Measurements from ENCODE around the gene RIIAD1.

The RIIAD1 gene

DNA sequence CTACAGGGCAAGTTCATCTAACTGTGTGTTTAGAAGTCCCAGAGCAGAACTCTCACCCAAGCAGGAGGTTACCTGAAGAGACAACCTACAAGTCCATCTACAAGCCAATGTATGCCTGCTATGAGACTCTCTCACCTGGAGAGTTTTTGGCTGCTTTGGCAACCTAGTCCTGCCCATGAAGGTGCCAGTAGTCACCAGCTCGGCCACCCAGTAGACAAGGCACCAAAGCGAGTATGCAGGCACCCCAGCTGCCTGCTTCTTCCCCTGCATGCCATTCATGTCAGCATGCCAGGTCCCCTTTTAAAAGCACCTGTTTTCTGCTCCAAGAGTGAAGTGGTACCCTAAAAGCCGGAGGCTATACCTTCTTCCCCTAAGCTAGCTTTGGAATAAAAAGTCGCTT, 20.2 kb downstream of the RIIAD1 start:
- Histone ChIP-seq H3K36me3 (ENCODE audit: control insufficient read depth, insufficient read depth, low read length) (no peaks in the 10 kb centered on the region), H3K4me3 (replicated peaks; ENCODE audit: low read depth, low read length) (no peak overlapping the region), H3K27me3 (replicated peaks; ENCODE audit: control insufficient read depth, insufficient read depth, low read length) (no peaks in the 10 kb centered on the region)
- DNase-seq (ENCODE audit: extremely low read depth, insufficient read length) = no peak
- TF ChIP-seq, protein P1, sequence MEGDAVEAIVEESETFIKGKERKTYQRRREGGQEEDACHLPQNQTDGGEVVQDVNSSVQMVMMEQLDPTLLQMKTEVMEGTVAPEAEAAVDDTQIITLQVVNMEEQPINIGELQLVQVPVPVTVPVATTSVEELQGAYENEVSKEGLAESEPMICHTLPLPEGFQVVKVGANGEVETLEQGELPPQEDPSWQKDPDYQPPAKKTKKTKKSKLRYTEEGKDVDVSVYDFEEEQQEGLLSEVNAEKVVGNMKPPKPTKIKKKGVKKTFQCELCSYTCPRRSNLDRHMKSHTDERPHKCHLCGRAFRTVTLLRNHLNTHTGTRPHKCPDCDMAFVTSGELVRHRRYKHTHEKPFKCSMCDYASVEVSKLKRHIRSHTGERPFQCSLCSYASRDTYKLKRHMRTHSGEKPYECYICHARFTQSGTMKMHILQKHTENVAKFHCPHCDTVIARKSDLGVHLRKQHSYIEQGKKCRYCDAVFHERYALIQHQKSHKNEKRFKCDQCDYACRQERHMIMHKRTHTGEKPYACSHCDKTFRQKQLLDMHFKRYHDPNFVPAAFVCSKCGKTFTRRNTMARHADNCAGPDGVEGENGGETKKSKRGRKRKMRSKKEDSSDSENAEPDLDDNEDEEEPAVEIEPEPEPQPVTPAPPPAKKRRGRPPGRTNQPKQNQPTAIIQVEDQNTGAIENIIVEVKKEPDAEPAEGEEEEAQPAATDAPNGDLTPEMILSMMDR (IDR thresholded peaks at IDR 0.05; ENCODE audit: insufficient read depth, low read length, poor library complexity, severe bottlenecking) = no peak

DNA sequence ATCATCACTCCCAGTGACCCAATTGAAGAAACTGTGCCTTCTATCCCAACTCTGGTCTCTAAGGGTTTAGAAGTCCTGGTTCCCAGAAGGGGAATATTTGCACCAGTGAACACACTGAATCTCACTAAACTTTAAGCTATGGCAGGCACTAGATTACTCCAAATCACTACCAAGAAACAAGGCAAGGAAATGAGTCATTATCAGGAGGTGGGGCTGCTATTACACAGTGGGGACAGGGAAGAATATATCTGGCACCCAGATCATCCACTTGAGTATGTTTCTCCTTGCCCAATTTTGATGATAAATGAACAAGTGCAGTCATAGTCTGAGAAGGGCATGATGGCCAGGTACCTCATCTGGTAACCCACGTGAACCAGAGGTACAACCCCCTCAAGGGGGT, 35.0 kb downstream of the RIIAD1 start:
- TF ChIP-seq, protein P1 (IDR thresholded peaks at IDR 0.05; ENCODE audit: insufficient read depth, low read length, poor library complexity, severe bottlenecking) = no peak
- no peaks in the 10 kb centered on the region for H3K27me3 ChIP-seq (replicated peaks; ENCODE audit: control insufficient read depth, insufficient read depth, low read length)
- no peak overlapping the region for H3K4me3 ChIP-seq (replicated peaks; ENCODE audit: low read depth, low read length)
- H3K36me3 ChIP-seq (ENCODE audit: control insufficient read depth, insufficient read depth, low read length) = peaks cover 6% of the 10 kb centered on the region
- DNase-seq (ENCODE audit: extremely low read depth, insufficient read length) = no peak

DNA sequence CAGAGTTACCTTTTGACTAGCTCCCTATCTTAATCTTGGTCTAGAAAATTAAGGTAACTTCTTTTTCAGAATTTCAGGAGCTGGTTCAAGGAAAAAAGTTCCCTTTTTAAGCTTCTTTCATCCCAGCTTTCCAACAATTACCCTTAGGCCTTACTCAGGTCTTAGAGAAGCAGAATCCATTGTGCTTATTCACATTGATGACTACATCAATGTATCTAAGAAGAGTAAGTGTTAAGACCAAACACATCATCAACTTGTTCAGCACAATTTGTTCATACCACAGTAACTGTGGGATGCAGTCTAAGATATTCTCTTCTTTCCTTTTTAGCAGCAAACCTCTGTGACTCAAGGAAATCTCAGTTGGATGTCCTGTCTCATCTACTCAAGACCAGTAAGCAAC, 37.9 kb downstream of the RIIAD1 start:
- Histone ChIP-seq H3K27me3 (replicated peaks; ENCODE audit: control insufficient read depth, insufficient read depth, low read length) (no peaks in the 10 kb centered on the region), H3K4me3 (replicated peaks; ENCODE audit: low read depth, low read length) (no peak overlapping the region), H3K36me3 (ENCODE audit: control insufficient read depth, insufficient read depth, low read length) (peaks cover 11% of the 10 kb centered on the region)
- DNase-seq (ENCODE audit: extremely low read depth, insufficient read length) = no peak
- TF ChIP-seq, protein P1 (IDR thresholded peaks at IDR 0.05; ENCODE audit: insufficient read depth, low read length, poor library complexity, severe bottlenecking) = no peak

DNA sequence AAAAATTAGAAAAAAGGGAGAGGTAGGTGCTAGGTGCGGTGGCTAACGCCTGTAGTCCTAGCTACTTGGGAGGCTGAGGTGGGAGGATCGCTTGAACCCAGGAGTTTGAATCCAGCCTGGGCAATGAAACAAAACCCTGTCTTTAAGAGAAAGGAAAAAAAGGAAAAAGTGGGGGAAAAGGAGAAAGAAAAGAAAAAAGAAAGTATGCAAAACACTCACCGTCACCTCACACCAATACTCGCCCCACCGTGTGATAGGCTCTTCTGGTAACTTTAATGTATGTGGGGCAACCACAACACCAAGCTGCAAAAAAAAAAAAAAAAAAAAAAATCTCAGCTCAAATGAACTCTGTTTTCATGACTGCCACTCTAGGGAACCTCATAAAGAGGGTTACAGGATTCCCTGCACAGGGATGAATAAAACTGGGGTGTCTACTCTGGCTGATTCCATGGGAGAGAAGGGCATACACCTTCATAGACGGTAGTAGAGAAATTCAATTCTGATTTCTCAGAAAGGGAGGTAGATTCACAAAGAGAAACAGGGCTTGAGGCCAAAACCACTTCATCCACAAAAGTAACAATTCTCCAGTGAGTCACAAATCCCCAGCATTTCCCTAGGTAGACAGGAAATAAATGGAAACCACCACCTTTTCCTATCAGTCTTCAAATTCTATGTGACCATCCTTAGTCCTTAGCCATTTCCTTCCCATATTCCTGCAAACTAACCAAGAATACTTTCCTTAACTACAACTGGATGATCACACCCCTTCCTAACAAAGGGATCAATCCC, 39.5 kb downstream of the RIIAD1 start:
- H3K27me3 ChIP-seq (replicated peaks; ENCODE audit: control insufficient read depth, insufficient read depth, low read length) = no peaks in the 10 kb centered on the region
- DNase-seq (ENCODE audit: extremely low read depth, insufficient read length) = no peak
- TF ChIP-seq, protein P1 (IDR thresholded peaks at IDR 0.05; ENCODE audit: insufficient read depth, low read length, poor library complexity, severe bottlenecking) = no peak
- peaks cover 11% of the 10 kb centered on the region for H3K36me3 ChIP-seq (ENCODE audit: control insufficient read depth, insufficient read depth, low read length)
- no peak overlapping the region for H3K4me3 ChIP-seq (replicated peaks; ENCODE audit: low read depth, low read length)

DNA sequence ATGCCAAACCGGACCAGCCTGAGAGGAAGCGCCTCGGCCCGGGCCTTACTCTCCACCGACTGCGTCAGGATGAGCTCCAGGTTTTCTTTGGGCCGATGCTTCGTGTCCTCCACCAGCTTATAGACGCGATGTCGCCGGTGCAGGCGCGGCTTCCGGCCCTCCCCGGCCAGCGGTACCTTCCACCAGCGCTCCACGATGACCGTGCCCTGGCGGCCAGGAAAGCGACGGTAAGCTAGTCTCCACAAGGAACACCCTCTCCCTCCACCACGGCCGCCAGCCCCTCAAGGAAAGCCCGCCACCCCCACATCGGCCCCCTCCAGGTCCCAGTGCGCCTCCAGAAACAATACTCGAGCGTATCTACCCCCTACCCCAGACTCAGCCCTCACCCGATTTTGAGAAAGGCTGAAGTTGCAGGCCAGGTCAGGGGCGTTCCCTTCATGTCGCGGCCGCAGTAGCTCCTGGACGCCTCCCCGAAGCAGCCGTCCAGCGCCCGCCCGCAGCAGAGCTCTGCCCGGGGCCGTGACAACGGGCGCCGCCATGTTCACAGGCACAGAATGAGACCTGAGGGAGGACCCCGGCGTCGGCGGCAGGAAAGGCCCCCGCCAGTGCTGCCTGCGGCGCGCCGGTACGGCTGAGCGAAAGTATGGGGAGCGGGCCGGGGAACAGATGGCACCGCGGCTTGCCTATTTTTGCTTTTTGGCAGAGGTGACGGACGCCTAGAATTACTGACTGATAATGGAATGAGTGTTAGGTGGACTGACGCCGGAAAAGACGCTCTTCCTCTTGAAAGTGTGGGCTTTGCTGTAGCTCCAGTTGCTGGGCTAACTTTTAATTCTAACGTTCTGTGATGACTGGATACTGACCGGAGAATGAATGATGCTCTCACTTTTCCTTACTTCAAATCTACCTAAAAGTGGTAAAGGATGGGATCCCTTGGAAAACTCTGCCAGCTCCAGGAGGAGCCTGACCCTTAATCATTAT, 41.9 kb downstream of the RIIAD1 start, which contains the start of gene MRPL9:
MRPL9 (minus strand) TSS at position 556 of the 981 bp plus-strand sequence; CDS start at position 539, 17 bp downstream.
- TF ChIP-seq, protein P1 (IDR thresholded peaks at IDR 0.05; ENCODE audit: insufficient read depth, low read length, poor library complexity, severe bottlenecking) = no peak
- H3K27me3 ChIP-seq (replicated peaks; ENCODE audit: control insufficient read depth, insufficient read depth, low read length) = no peaks in the 10 kb centered on the region
- peak; percentile 89 for DNase-seq (ENCODE audit: extremely low read depth, insufficient read length)
- H3K36me3 ChIP-seq (ENCODE audit: control insufficient read depth, insufficient read depth, low read length) = peaks cover 9% of the 10 kb centered on the region
- peak within 1 kb of the TSS; percentile 96 for H3K4me3 ChIP-seq (replicated peaks; ENCODE audit: low read depth, low read length)
